Ecto neural progenitor cell (in vitro differentiated cells): ENCODE measurements around the gene RNF151.
A peak's percentile ranks its signal among the peaks of the same experiment; 100 is the strongest.

Experiments used
- DNase-seq: peaks from one replicate; pipeline ENCODE4 v3.0.0-alpha.2; 2018; ENCODE audit warnings: low spot score

Gene RNF151

DNA sequence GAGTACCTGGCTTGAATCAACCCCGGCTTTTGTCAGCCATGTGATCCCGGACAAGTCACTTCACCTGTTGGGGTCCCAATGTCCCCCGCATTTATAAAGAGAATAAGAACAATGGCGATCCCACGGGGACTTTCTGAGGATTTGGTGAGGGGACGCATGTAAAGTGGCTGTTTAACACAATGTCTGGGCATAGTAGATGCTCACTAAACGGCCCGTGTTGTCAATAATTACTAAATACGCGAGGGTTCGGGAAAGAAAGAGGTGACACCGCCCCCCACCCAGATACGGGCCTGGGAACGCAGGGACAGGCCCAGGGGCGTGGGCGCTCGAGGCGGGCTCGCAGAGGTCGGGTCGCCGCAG lies 24.9 kb downstream of the RNF151 start:
- no peak for DNase-seq

DNA sequence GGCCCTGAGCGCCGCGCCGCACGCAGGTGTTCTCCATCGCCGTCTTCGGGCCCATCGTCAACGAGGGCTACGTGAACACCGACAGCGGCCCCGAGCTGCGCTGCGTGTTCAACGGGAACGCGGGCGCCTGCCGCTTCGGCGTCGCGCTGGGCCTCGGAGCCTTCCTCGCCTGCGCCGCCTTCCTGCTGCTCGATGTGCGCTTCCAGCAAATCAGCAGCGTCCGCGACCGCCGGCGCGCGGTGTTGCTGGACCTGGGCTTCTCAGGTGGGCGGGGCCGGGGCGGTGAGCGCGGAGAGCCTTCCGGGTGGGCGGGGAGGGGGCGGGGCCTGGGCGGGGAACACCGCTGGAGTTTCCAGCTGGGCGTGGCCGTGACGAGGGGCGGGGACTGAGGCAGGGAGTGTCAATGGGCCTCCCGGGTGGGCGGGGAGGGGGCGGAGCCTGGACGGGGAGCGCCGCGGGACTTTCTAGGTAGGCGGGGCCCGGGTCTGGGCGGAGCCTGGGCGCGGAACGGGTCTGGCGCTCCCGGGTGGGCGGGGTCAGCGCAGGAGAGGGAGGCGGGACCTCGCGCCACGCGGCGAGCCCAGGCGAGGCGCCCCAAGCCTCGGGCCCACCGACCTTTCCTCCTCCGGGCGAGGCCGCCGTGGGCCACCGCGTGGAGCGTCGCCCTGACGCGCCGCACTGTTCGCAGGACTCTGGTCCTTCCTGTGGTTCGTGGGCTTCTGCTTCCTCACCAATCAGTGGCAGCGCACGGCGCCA lies 25.5 kb downstream of the RNF151 start:
- peak; percentile 98 for DNase-seq

DNA sequence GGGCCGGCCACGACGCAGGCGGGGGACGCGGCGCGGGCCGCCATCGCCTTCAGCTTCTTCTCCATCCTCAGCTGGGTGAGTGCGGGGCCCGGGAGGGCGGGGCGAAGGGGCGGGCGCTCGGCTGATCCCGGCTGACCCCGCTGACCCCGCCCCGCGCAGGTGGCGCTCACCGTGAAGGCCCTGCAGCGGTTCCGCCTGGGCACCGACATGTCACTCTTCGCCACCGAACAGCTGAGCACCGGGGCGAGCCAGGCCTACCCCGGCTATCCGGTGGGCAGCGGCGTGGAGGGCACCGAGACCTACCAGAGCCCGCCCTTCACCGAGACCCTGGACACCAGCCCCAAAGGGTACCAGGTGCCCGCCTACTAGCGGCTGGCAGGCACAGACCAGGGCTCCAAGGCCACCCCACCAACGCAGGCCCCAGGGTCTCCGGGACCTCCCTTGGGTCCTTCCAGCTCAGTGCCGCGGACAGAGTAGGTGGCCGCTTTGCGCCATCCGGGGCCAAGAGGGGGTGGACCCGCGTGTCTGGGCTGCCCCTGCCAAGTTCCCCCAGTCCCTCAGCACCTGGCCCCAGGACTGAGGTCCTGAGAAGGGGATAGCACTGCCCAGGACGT lies 26.2 kb downstream of the RNF151 start:
- DNase-seq = no peak

DNA sequence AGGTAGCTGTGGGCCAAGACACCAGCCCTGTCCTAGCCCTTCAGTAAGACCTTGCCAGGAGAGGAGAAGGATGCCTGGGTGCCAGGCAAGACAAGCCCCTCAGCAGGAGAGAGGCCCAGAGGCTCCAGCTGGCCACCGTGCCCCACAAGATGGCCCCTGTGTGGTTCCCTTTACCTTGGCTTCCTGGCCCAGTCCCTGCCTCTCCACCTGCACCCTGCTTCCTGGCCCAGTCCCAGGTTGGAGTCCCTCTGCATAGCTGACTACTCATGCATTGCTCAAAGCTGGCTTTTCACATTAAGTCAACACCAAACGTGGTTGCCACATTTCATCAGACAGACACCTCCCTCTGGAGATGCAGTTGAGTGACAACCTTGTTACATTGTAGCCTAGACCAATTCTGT lies 27.1 kb downstream of the RNF151 start:
- DNase-seq = no peak

DNA sequence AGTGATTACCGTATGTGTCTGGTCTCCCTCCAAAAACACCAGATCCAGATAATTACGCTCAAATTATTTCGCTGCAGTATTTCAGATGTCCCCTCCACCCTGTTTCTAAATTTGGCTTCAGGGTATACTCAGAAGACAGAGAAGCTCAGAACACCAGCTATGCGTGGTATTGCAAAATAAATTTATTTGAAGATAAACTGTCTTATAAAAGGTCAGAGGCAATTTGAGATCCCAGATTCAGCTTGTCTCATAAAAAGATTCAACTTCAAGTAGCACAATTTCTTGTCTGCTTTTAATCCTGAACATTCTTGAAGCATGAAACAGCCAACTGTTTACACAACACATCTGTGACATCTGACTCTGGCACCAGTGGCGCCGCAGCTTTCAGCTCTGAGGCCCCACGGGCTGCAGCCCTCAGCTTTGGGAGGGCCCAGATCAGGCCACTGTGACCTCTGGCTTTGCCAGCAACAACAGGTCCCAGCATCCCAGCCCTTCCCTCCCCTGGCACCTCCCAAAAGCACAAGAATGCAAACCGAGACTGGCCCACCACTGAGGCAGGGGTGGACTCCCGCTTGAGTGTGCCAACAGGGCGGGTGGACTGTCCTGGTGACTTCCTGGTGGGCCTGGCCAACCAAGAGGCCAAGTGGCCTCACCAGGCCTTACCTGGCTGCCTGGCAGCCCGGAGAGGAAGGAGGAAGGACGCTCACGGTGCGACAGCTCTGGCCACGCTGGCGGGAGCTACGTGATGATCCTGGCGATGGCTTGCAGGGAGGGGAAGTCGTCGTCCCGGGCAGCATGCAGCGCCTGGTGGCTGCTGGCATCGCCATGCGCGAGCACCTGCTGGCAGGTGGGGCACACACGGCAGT lies 31.1 kb downstream of the RNF151 start:
- no peak for DNase-seq

DNA sequence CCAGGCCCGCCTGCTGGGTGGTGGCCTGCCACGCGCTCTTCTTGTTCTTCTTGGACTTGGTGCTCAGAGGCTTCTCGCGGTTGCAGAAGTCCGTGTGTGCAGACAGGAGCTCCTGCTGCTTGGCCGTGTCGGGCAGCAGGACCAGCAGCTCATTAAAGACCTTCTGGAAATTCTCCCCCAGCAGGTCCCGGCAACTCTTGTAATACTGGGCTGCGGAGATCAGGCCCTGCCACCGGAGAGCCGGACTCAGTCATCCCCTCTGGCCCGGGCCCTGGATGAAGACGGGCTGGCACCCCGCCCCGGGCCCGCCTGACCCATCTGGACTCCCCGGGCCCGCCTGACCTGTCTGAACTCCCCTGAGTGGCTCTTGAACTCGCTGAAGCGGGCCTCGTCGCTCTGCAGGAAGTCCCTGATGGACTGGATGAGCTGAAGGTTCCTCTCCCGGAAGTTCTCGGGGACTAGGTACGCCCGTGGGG lies 31.7 kb downstream of the RNF151 start:
- no peak for DNase-seq

DNA sequence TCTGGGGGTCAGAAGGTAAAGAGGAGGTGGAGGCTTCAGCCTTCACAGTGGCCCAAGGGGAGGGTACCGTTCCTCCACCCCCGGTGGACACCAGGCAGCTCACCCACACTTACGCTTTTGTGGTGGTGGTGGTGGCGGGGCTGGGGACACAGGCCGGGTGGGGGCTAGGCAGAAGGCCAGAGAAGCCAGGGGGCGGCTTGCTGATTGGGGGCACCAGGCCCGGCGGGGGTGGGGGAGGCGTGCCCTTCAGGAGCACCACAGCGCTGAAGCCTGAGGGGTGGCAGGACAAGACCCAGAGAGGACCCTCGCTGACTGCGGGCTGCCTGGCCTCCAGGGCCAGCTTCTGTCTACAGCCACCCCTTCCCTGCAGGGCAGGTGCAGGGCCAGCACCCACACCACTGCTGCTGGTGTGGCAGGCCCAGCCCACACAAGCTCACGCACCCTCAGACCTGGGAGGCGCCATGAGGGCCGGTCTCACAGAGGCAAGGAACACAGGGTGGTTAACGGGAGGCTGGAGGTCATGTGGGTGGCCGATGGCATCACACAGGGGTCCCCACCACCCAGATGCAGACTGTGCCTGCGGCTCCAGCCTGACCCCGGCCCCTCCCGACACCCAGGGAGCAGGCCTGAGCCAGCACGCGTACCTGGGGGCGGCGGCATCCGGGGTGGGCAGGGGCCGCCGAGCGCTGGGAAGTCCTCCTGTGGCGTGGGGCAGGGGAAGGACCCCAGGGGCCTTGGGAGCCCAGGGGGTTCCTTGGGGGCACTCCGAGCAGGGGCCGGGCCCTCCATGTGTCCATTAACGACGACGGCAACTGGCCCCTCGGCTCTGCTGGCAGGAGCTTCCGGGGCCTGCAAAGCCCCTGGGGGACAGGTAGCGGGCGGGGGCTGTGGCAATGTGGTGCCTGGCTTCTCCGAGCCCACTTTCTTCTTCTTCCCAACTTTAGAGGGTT lies 32.5 kb downstream of the RNF151 start:
- DNase-seq = no peak

DNA sequence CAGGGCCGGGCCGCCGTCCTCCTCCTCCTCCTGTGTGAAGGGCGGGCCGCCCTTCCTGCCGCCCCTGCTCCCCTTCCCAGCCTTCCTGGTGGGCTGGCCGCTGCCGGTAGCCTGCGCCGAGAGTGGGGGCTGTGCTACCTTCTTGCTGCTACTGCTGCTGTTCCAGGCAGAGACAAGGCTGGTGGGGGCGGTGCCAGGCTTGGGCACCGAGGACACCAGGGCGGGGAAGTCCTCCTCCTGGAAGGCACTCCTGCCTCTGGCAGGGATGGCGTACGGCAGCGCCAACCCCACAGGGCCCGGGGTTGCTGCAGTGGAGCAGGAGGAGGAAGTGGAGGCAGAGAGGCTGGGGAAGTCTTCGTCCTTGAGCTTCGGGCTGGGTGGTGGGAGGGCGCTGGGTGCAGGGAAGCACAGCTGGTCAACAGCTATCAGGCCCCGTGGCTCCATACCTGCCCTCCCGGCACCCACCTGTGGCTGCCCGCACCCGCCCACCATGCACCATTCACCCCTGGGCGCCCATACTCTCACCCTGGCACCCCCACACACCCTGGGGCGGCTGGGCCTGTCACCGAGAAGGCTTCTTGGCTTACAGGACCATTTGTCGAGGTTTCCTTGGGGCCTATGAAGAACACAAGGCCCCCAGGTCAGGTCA lies 33.3 kb downstream of the RNF151 start:
- DNase-seq = no peak

DNA sequence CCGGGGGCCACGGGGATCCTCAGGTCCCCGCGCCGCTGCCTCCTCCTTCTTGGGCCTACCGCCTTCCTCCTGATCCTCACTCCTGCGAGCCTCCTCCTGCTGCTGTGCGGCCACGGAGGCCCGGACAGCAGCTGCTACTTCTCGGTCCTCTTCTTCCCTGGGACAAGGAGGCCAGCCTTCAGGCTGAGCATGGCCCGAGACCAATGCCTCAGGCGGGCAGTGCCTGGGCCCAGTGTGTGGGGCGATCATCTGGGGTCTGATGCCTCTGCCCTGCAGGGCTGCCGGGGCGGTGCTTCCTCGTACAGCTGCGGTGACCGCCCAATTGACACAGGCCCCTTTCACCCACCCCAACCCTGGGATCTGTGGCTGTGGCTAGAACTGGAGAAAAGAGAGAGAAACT lies 34.4 kb downstream of the RNF151 start:
- DNase-seq = no peak

DNA sequence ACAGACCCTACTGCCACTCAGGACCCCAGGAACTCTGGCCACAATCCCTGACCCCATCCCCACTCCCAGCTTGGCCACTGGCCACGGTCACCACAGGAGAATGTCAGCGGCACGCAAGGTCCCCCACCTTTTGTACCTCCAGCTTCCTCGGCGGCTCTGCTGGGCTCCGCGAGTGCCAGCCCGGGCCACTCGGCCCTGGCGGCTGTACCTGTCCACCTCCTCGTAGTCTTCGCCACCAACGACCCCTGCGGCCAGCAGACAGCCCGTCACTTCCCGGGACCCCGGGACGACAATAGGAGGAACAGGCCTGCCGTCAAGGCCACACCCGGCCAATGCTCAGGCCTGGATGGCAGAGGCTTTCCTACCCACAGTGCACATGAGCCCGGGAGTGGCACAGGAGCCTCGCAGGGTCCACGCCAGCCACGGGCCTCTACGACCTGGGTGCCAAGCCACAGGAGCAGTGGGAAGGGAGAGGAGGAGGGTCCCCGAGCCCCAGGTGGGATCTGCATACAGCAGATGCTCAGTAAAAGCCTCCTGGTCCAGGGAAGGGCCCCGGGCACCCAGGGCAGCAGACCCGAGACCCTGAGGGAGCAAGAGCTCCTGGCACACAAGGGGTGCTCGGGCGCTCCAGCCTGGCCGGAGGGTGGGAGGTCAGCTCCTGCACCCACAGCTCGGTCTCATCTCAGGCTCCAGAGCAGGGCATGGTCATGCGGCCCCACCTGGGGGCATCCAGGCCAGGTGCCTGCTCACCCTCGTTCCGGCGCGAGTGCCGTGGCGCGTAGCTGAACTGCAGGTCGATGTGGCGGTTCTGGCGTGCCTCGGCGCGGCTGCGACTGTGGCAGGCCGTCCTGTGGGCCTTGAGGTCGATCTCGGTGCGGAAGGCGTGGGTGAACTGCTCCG lies 35.0 kb downstream of the RNF151 start:
- no peak for DNase-seq

DNA sequence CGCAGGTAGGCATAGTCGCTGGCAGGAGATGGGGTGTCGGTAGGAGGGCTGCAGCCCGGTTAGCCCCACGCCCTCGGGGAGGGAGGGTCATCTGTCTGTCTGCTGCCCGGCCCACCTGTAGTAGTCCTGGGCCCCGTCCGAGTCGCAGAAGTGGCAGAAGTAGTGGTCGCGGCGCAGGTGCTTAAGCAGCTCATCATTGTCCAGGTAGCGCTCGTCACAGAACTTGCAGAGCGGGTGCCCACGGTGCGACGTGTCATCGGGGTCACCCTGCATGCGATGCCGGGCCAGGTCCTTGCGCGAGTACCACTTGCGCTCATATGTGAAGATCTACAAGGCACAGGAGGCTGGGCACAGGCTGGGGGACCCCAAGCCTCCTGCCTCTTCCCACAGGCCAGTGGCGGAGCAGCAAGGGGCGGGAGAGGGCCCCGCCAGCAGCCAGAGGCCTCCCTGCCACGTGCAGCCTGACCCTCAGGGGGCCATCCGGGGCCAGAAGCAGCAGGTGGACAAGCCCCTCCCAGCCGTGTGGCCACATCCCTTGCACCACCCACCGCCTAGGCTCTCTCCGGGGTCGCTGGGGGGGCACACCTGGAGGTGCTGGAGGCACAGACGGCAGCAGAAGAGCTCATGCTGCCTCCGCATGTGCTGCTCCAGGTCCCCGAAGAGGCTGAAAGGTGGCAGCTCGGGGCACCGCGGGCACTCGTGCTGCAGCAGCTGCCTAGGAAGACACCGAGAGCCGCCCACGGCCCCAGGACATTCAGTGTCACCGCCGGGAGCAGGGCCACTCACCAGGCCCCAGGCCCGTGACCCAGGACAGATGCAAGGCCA lies 36.0 kb downstream of the RNF151 start:
- DNase-seq = no peak

DNA sequence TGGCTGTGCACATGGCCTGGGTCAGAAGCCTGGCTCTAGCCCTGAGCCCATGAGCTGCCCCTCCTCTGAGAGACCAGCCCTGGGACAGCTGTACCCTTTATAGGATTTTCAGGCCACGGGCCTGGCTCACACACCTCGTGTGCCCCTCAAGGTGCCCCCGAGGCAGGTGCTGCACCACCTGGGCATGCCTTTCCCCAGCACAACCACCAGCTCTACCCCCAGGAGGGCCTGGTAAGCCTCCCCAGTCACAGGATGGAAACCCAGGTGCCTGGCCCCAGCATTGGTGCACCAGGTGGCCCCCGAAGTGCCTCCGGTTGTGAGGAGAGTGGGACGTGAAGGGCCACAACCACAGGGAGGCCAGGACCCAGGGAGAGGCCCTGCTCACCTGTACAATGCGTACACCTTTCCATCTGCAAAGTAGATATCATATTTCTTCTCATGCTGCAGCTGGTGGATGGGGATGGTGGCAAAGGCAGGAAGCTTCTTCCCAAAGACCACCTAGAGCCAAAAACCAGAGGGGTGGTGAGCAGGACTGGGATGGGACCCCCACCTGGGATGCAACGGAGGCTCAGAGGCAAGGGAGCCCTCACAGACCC lies 36.7 kb downstream of the RNF151 start:
- no peak for DNase-seq

DNA sequence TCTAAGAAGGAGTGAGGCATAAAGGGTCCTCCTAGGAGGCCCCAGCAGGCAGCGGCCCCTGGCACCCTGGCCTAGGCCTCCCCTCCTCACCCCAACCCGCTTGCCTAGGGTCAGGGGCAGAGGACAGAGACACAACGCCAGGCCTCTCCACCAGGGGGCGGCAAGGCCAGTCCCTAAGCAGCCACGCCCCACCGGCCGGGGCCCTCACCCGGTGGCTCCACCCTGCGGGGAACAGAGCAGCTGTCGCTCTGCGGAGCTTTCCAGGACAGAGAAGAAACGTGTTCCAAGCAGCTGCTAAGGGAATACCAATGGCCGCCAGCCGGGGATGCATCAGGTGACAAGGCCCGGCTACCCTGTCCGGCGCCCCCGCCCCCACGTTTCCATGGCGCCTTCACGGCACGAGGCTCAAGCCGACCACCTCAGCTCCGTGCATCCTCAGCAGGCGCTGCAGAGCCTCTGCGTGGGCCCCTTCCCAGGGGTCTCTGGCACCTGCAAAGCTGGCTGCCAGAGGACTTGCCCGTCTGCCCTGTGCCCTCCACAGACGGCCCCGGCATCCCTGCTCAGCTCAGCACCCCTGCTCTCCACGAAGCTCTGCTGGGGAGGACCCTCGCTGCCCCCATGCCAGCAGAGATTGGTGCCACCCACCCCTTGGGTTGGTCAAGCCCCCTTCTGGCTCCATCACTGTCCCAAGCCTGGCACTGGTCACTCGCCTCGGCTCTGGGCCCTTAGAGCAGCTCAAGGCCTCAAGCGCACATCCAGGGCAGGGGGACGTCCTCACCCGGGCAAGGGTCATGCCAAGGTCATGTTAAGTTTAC lies 37.4 kb downstream of the RNF151 start:
- DNase-seq = peak; percentile 97

DNA sequence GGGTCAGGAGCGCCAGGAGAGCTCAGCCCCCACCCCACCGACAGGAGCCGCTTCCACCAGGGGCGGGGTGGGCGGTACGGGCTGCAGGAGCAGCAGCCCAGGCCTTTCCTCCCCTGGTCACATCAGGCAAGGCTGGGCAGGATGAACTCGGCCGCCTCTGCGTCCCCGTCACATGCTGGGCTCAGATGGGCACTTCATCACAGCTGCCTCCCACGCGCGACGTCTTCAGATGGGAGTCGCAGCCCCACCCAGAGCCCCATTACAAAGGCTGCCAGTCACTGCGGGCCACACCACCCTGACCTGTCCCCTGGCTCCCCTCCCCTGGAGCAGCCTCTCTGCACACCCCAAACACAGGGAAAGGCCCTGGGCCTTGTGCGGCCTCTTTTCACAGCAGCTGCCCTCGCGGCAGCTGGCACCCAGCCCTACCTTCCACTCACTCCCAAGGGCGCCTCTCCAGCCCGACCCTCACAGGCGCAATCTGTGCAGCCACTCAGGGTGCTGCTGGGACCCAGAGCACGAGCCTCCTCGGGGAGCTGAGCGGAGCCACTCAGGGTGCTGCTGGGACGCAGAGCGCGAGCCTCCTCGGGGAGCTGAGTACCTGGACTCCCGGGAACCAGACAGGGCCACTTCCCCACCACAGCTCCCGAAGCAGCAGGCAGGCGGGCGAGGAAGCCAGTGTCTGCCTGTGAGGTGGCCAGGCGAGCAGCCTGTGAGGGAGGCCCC lies 38.3 kb downstream of the RNF151 start:
- DNase-seq = no peak

DNA sequence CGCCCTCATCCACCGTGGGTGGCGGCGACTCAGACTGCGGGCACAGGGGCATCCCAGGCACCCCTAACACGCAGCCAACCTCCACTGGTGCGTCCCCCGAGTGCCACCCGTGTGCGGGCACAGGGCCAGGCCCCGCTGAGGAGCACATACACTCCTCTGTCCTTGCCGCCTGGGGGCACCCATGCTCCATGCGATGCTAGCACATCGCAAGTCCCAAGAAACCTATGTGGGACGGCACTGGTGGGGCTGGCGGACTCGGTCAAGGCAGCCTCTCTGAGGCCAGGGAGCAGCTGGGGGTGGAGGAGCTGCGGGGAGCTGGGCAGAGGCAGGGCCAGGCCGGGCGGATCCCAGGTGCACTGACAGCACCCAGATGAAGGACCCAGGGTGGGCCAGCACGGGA lies 39.0 kb downstream of the RNF151 start:
- DNase-seq = no peak

DNA sequence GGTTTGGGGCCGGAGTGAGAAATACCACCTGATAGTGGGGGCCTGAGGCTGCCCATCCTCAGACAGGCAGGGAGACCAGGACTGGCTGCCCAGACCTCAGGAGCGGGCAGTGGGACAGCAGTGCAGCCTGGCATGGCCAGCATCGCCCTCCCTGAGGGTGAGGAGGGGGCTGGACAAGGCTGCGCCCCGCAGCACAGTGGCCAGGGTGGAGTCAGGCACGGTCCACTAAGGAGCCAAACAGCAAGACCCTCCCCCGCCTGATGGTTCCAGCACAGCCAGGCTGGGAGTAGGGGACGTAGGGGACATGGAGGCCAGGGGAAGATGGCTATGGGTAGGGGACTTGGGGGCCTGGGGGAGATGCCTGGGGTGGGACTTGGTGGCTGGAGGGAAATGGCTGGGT lies 39.7 kb downstream of the RNF151 start:
- no peak for DNase-seq

DNA sequence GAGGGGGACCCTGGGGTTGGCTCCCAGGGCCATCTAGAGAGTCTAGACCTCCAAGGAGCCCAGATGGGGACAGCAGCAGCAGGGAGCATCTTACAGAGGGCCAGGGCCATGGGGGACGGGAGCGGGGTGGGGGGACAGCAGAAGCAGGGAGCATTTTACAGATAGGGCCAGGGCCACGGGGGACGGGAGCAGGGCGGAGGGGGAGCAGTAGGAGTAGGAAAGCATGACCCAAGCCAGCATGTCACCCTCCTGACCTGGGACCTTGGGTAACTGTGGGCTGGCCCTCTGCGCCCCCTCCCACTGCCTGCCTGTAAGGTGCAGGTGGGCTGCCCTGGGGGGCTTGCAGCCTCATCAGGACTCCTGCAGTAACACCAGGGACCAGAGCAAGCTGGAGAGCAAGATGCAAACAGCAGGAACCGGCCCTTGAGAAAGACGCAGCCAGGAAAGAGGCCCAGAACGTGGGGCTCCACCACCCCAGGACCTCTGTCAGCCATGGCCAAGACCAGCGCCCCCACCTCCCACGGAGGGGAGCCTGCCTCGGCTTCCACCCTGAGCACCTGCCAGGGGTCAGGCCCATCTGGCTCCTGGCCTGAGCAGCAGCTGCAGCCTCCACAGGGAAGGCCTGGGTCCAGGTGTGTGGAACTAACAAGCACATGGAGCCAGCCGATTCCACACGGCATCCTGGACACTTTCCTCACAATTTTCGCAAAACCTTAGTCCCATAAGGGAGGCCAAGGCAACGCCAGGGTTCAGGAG lies 40.6 kb downstream of the RNF151 start:
- DNase-seq = no peak
